Measurements from ENCODE around the gene AGAP3.

DNA sequence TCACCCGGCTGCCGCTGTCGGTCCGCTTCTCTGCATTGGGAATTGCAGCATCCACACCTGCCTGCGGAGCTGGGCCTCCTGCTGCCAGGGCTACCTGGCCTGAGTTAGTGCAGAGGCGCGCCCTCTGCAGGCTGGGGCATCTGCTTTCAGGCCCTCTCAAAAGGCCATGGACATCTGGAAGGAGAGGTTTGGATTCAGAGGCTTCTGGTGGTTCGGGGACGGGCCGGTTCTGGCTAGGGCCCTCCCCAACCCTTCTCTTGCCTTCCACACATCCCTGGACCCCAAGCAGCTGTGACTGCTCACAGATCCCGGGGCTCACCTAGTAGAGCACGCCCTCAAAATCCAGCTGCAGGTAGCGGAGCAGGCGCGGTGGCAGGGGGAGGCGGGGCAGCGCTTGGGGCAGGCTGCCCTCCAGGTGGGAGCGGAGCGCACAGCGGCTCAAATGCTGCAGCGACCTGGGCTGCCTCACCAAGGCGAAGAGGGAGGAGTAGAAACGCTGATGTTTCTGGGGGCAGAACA is 89.6 kb downstream of the AGAP3 start:
- no peak for TF ChIP-seq GATA3 (IDR thresholded peaks at IDR 0.05; ENCODE audit: low read depth, low read length)
- no peak for TF ChIP-seq GATA2 (IDR thresholded peaks at IDR 0.05; ENCODE audit: low read depth, low read length)
